Prostate gland (tissue), 2 donors: ENCODE results near the gene MAML2. TPM values are rescaled to one million over a fixed set of nuclear protein-coding genes. Genes with fewer than 3 reads are reported as not detected.

Experiments
- DNase-seq: peaks from one replicate; pipeline ENCODE4 v3.0.0-alpha.2; 2019; ENCODE audit warnings: low spot score
- H3K27ac ChIP-seq, 2 donors: fragments of 200-600 bp; sonication (generic); 2 replicates each; pipeline ENCODE4 v1.5.1; 2017 to 2019
- H3K27me3 ChIP-seq: fragments of 200-600 bp; sonication (generic); replicated peaks from 2 replicates; pipeline ENCODE4 v1.5.1; 2019; ENCODE audit not compliant: insufficient read depth
- H3K36me3 ChIP-seq, 2 donors: fragments of 200-600 bp; sonication (generic); 1 replicate in 1 of 2; 2 replicates in 1 of 2; pipeline versions ENCODE4 v1.5.1 to v1.8.1; 2017 to 2019
- H3K4me1 ChIP-seq: fragments of 200-600 bp; sonication (generic); replicated peaks from 2 replicates; pipeline ENCODE4 v1.5.1; 2019
- H3K4me3 ChIP-seq, 2 donors: fragments of 200-600 bp; sonication (generic); 2 replicates each; pipeline ENCODE4 v1.5.1; 2017 to 2019
- H3K9me3 ChIP-seq: fragments of 200-600 bp; sonication (generic); 2 replicates; pipeline ENCODE4 v1.5.1; 2017
- CTCF ChIP-seq, 4 experiments: fragments of 200-600 bp in 2 of 4; fragments of 450-650 bp in 2 of 4; sonication (generic) in 2 of 4; IDR thresholded peaks; 1 replicate in 3 of 4; 2 replicates in 1 of 4; pipeline ENCODE4 v1.5.1; 2016 to 2019; ENCODE audit warnings: antibody characterized with exemption in 4 of 4, mild to moderate bottlenecking in 2 of 4, moderate library complexity in 2 of 4
- POLR2A ChIP-seq: fragments of 450-650 bp; IDR thresholded peaks from one replicate; pipeline ENCODE4 v1.6.1; 2016; ENCODE audit warnings: antibody characterized with exemption, mild to moderate bottlenecking
- POLR2AphosphoS5 ChIP-seq: sonication (generic); formaldehyde crosslinking; IDR thresholded peaks from one replicate; pipeline ENCODE4 v1.6.1; 2017; ENCODE audit warnings: antibody characterized with exemption
- WGBS: methylation state at CpG from one replicate; pipeline ENCODE4 v1.1.5; 2018; 5-methylcytosine and 5-hydroxymethylcytosine counted together
- intact Hi-C: fragments of 100-400 bp; cut with DNase I; formaldehyde crosslinking; loops from one replicate; pipeline ENCODE4 v1.14.2; 2022
- total RNA-seq, 2 donors: library from RNA; depleted of rRNA; stranded (reverse); fragments of >200 nt; gene quantifications; one replicate each; pipeline ENCODE4 v1.1.0, GENCODE V29; 2016

The MAML2 gene
- total RNA-seq, 2 donors from 2014 or later = 28.9 to 30.4 TPM

DNA sequence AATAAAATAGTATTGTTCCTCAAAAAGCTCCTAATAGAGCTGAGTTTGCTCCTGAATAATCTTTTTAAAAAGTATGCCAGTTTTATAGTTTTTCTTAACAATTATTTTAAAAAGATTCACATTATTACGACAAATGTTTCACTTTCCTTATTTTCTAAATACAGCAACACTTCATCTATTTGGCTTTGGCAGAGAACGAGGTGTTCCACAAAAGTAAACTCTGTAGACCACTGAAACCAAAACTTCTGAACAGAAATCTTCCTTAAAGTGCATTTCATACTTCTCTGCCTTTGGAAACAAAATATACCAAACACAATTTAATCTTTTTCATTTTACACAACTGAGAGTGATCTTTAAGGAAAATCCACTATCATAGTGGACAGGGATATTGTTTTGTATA, 285.5 kb downstream of the MAML2 start:
- peak; percentile 76 for TF ChIP-seq POLR2AphosphoS5
- TF ChIP-seq CTCF (IDR thresholded peaks at IDR 0.05) = no peak
- 6% methylated on average over 2 of the region's 2 CpGs for WGBS
- Histone ChIP-seq H3K4me3 (peak overlapping the region in 1 of 2 donors; percentile 3), H3K27ac (peak overlapping the region; percentile 65 to 76), H3K9me3 (no peaks in the 10 kb centered on the region), H3K36me3 (no peaks in the 10 kb centered on the region), H3K27me3 (no peaks in the 10 kb centered on the region), H3K4me1 (peaks cover 7% of the 10 kb centered on the region)
- intact Hi-C loops = loop anchor here (10.0 kb wide), 1 partner anchor 177 kb away; no protein-coding TSS in a partner anchor
- no peak for DNase-seq

- WGBS = 97% methylated on average over 2 of the region's 2 CpGs
- no peaks in the 10 kb centered on the region for H3K9me3 ChIP-seq
- no peaks in the 10 kb centered on the region for H3K36me3 ChIP-seq
- intact Hi-C loops = loop anchor here (10.0 kb wide), 1 partner anchor 178 kb away; no protein-coding TSS in a partner anchor
- peak overlapping the region; percentile 65 to 76 for H3K27ac ChIP-seq
- no peak overlapping the region for H3K4me3 ChIP-seq
- H3K4me1 ChIP-seq = peaks cover 7% of the 10 kb centered on the region
- no peak for TF ChIP-seq POLR2A
- DNase-seq = no peak
- no peaks in the 10 kb centered on the region for H3K27me3 ChIP-seq
Measured at GRCh38 chr11:96056576-96056975, 286.4 kb downstream of the MAML2 start.

DNA sequence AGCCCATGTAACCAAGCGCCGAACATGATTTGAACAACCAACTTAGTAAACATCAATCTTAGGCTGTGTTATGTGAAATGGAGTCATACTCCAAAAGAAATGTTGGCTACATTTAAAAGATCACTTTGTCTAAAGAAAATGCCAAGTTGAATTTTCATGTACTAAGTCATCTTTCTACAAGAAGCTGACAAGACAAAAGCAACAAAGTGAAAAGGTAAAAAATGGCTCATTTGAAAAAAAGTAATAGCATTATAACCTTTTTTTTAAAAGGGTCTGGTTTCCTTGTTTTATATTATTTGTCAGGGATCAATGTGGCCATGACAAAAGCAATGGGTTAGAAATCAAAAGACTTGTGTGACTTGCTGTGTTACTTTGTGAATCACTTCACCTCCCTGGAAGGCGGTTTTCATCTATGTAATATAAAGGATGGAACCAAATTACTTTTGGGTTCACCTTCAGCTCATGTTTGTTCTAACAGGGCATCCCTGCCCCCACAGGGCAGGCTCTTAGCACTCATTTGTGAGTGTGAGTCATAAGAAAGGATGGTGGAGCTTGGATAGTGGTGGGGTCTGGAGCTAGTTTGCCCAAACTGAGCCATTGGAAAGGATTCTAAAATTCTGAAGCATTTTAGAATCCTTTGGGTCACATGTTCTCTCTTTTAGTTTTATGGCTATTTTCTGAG, 287.1 kb downstream of the MAML2 start:
- DNase-seq = no peak
- 72% methylated on average over 3 of the region's 3 CpGs for WGBS
- Histone ChIP-seq H3K4me3 (no peak overlapping the region), H3K9me3 (no peaks in the 10 kb centered on the region), H3K27me3 (no peaks in the 10 kb centered on the region), H3K27ac (no peak overlapping the region), H3K4me1 (peaks cover 4% of the 10 kb centered on the region), H3K36me3 (no peaks in the 10 kb centered on the region)
- intact Hi-C loops = loop anchor here (2.0 to 10.0 kb wide), 2 partner anchors 179 to 287 kb away; partner anchors contain the start of gene MAML2
- no peak for TF ChIP-seq POLR2AphosphoS5

- intact Hi-C loops = loop anchor here (2.0 to 10.0 kb wide), 4 partner anchors 43 to 288 kb away; partner anchors contain the start of gene MAML2
Measured at GRCh38 chr11:96054870-96055705, 287.9 kb downstream of the MAML2 start.

DNA sequence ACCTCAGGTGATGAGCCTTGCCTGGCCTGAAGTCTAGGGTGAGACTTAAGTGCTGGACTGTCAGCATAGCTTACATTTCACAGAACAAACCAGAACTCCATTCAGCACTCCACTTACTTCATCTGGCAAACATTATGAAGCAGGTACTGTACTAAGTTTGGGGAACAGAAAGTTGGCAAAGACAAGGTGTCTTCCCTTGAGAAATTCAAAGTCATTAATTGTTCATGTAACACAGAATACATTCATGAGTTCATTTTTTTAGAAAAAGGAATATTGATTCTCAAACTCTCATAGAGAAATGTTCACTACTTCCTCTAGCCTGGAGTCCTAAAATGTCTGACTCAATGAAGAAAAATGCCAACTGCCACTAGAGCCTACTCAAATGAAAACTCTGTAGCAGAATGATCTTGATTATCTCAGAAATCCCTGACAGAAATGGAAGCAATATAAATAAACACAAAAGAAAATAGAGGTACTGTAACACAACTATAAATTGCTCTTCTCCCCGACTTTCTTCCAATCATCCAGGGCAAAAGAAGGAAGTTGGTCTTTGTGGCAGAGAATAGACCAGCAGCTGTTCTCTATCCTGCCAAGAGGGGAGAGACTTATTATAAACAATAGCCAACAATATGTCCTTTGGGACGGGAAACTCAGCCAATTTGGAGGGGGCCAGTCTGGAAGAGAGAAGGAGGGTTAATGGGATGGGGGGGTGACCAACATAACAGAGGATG, 289.9 kb downstream of the MAML2 start:
- Histone ChIP-seq H3K4me3 (no peak overlapping the region), H3K36me3 (no peaks in the 10 kb centered on the region), H3K27ac (no peak overlapping the region), H3K27me3 (no peaks in the 10 kb centered on the region), H3K4me1 (peaks cover 3% of the 10 kb centered on the region), H3K9me3 (no peaks in the 10 kb centered on the region)
- intact Hi-C loops = loop anchor here (5.0 to 10.0 kb wide), 3 partner anchors 41 to 182 kb away; no protein-coding TSS in a partner anchor
- 46% methylated on average over 2 of the region's 2 CpGs for WGBS
- no peak for DNase-seq
- no peak for TF ChIP-seq POLR2A
- no peak for TF ChIP-seq CTCF (IDR thresholded peaks at IDR 0.05)
- TF ChIP-seq POLR2AphosphoS5 = no peak

More at GRCh38 chr11:96054870-96055705, 287.9 kb downstream of the MAML2 start:
- Histone ChIP-seq H3K36me3 (no peaks in the 10 kb centered on the region), H3K27ac (peak overlapping the region in 1 of 2 donors; percentile 5), H3K4me1 (peaks cover 3% of the 10 kb centered on the region), H3K27me3 (no peaks in the 10 kb centered on the region), H3K4me3 (no peak overlapping the region), H3K9me3 (no peaks in the 10 kb centered on the region)
- WGBS = 57% methylated on average over 2 of the region's 2 CpGs
- TF ChIP-seq POLR2AphosphoS5 (peak; percentile 46), POLR2A (no peak), CTCF (IDR thresholded peaks at IDR 0.05) (peak; percentile 26 to 86 (median 78))
- DNase-seq = no peak
